Activated B cell treated with CpG ODN at 0.5 μM for 24 hours (primary cell): Measurements from ENCODE around the gene IGLL1. TPM values are rescaled to one million over a fixed set of nuclear protein-coding genes. Genes with fewer than 3 reads are reported as not detected.

ENCODE experiments used
- ATAC-seq: fragments of 200-7000 bp; cut with Tn5 transposase; one replicate; pipeline ENCODE4 v1.10.0; 2021; ENCODE audit warnings: low read depth, mild to moderate bottlenecking, moderate library complexity
- CTCF ChIA-PET: fragments of 350-600 bp; sonication (Branson Sonifier 250); formaldehyde crosslinking; loops from one replicate; lab custom pipeline; 2021; ENCODE audit warnings: antibody characterized with exemption; lab: Charles Lee
- POLR2A ChIA-PET: fragments of 350-600 bp; sonication (Branson Sonifier 250); formaldehyde crosslinking; loops from one replicate; lab custom pipeline; 2021; ENCODE audit warnings: antibody characterized with exemption; lab: Charles Lee
- DNase-seq: peaks from one replicate; pipeline ENCODE4 v3.0.0; 2022
- H3K27ac Mint-ChIP-seq: one replicate; pipeline ENCODE4 v1.8.0; 2020; ENCODE audit warnings: mixed read lengths
- H3K27me3 Mint-ChIP-seq: one replicate; pipeline ENCODE4 v1.8.0; 2021; ENCODE audit warnings: mixed read lengths
- H3K36me3 Mint-ChIP-seq: one replicate; pipeline ENCODE4 v1.8.0; 2021; ENCODE audit warnings: low read depth, mixed read lengths
- H3K4me1 Mint-ChIP-seq: one replicate; pipeline ENCODE4 v1.8.0; 2021; ENCODE audit warnings: mixed read lengths
- H3K4me3 Mint-ChIP-seq: one replicate; pipeline ENCODE4 v1.8.0; 2020; ENCODE audit warnings: mild to moderate bottlenecking, mixed read lengths
- H3K9me3 Mint-ChIP-seq: one replicate; pipeline ENCODE4 v1.8.0; 2020; ENCODE audit warnings: mixed read lengths
- intact Hi-C: fragments of 100-400 bp; cut with micrococcal nuclease; formaldehyde crosslinking; loops from one replicate; pipeline ENCODE4 v1.15.1; 2024
- total RNA-seq: library from RNA; stranded (reverse); gene quantifications from 2 replicates; pipeline ENCODE4 v1.2.3, GENCODE V29; 2022
- TF ChIP-seq, protein P1 (sequence below): fragments of 200-600 bp; IDR thresholded peaks from one replicate; pipeline ENCODE4 v1.8.0; 2022; ENCODE audit warnings: antibody characterized with exemption, mild to moderate bottlenecking

IGLL1 gene
- total RNA-seq, 1 donor from 2014 or later: not detected

DNA sequence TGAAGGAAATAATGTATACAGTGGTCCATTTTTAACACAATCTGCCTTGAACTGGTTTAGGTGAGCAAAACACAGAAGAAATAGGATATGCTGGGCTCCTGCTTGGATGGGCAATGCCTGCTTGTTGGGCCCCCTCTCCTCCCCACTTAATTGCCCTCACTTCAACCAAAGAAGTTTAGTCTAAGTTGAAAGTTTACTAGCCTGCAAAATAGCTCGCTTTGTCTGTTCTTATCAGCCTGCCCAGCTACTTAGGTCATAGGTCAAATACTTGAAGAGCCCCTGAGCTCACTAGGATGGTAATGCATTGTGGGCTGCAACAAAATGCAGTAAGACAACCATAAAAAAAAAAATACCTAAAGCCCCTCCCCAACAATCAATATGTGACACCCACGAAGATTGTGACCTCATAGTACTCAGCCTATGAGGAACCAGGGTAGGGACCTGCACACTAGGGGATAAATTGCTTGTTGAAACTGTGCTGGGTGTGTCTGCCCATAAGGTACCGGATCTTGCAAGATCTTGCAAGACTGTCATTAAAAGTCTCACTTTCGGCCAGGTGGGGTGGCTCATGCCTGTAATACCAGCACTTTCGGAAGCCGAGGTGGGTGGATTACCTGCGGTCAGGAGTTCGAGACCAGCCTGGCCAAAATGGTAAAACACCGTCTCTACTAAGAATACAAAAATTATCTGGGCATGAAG, 41.1 kb upstream of the IGLL1 start:
- Mint-ChIP-seq H3K9me3 (no peaks in the 10 kb centered on the region), H3K4me1 (no peaks in the 10 kb centered on the region), H3K27ac (no peak overlapping the region), H3K36me3 (no peaks in the 10 kb centered on the region), H3K27me3 (no peaks in the 10 kb centered on the region), H3K4me3 (no peak overlapping the region)
- ChIA-PET POLR2A (no interaction called here), CTCF (no interaction called here)
- intact Hi-C loops: loop anchor here (10.0 kb wide), 1 partner anchor 144 kb away; the partner anchor contains the start of genes C22orf15 and CHCHD10
- no peak for ATAC-seq
- TF ChIP-seq, protein P1, sequence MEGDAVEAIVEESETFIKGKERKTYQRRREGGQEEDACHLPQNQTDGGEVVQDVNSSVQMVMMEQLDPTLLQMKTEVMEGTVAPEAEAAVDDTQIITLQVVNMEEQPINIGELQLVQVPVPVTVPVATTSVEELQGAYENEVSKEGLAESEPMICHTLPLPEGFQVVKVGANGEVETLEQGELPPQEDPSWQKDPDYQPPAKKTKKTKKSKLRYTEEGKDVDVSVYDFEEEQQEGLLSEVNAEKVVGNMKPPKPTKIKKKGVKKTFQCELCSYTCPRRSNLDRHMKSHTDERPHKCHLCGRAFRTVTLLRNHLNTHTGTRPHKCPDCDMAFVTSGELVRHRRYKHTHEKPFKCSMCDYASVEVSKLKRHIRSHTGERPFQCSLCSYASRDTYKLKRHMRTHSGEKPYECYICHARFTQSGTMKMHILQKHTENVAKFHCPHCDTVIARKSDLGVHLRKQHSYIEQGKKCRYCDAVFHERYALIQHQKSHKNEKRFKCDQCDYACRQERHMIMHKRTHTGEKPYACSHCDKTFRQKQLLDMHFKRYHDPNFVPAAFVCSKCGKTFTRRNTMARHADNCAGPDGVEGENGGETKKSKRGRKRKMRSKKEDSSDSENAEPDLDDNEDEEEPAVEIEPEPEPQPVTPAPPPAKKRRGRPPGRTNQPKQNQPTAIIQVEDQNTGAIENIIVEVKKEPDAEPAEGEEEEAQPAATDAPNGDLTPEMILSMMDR: no peak
- DNase-seq: no peak

DNA sequence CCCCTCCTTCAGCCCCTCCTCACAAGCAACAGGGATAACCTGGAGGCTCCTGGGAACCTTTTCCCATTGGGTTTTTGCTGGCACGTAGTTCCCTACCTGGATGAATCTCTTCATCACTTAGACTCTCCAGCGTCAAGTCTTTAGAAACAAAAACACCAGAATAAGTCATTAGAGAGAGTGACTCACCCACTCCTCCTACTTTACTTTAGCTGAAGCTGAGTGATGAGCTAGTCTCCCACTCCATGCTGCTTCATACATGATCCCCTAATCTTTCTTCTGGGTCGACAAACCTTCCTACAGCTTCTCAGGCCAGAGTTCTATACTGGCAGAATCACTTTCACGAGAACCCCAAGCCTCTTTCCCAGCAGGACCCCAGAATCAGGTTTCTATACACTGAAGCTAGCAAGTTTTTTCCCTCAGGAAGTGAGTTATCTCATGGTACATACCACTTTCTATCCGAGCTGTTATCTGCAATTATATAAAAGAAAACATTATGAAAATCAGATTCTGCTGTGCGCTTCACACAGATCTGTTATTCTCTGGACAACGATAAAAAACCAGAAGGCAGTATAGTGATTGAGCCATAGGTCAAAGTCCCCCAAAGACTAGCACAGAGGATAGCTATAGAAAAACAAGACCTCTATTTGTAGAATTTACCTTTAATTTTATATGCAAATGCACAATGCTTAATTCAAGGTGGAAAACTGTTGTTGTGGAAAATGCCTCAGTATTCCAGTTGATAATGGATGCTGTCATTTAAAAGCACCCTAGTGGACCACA, 33.3 kb upstream of the IGLL1 start:
- no peaks in the 10 kb centered on the region for H3K36me3 Mint-ChIP-seq
- CTCF ChIA-PET: no interaction called here
- H3K4me1 Mint-ChIP-seq: no peaks in the 10 kb centered on the region
- DNase-seq: no peak
- TF ChIP-seq, protein P1: no peak
- intact Hi-C loops: no loop called here
- H3K4me3 Mint-ChIP-seq: no peak overlapping the region
- ATAC-seq: no peak
- POLR2A ChIA-PET: interaction anchor here (0.6 kb wide), 1 partner anchor 235 kb away, joined by 8 read pairs; no protein-coding TSS in a partner anchor
- H3K27me3 Mint-ChIP-seq: no peaks in the 10 kb centered on the region
- no peaks in the 10 kb centered on the region for H3K9me3 Mint-ChIP-seq
- no peak overlapping the region for H3K27ac Mint-ChIP-seq

DNA sequence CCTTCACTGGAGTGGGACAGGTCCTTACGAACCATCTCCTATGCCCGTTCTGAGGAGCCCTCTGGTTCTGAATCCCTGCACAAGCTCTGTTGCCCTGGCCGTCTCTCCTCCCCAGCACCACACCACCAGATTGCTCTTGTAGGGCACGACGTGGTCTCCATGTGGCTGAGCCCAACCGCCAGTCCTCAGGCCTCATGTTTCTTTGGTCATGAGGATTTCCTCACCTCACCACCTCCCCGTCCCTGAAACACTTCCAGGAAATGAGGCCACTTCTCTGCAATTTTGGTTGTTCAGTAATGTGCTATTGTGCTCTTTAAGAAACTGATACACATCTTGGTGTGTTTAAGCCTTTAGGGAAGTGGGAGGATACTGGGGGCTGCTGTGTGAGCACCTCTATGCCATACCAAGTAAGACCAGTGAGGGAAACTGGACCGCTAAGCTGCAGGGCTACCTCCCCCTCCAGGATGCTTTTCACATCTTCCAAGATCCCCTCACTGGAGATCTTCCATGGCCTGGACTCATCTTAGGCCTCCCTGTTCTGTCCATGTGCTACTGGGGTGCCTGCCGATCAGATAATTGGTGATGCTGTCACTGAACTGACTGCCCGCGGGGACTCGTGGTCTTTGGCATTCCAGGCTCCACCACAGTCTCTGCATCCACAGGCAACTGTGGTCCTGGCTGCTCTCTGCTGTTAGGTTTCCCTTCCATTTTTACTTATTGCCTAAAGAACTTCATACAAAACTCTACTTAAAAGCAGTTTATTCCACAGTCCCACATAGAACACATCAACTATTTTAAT, 30.1 kb upstream of the IGLL1 start:
- H3K4me3 Mint-ChIP-seq: no peak overlapping the region
- intact Hi-C loops: no loop called here
- no peaks in the 10 kb centered on the region for H3K4me1 Mint-ChIP-seq
- TF ChIP-seq, protein P1: no peak
- POLR2A ChIA-PET: no interaction called here
- ATAC-seq (no peak), DNase-seq (no peak)
- CTCF ChIA-PET: no interaction called here
- no peaks in the 10 kb centered on the region for H3K36me3 Mint-ChIP-seq
- no peak overlapping the region for H3K27ac Mint-ChIP-seq
- no peaks in the 10 kb centered on the region for H3K9me3 Mint-ChIP-seq
- no peaks in the 10 kb centered on the region for H3K27me3 Mint-ChIP-seq

DNA sequence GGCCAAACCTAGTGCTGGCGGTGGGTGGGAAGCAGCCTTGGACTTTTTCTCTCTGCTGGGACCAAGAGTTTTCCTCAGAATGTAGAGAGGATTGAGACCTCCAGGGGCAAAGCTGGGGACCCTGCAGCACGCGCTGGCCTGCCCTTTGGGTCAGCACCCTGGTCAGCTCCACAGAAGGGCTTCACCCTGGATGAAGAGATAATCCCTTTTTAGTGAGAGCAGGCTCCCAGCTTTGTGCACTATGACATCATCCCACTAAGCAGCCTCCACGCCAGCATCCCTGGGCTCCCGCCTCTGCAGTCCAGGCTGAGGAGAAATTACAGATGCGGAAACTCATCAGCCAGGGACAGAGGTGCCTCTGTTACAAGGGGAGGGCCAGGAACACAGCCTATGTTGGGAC, 28.5 kb upstream of the IGLL1 start:
- POLR2A ChIA-PET: no interaction called here
- no peak for DNase-seq
- no peak overlapping the region for H3K4me3 Mint-ChIP-seq

More for the DNA sequence above, 28.5 kb upstream of the IGLL1 start:
- no peaks in the 10 kb centered on the region for H3K36me3 Mint-ChIP-seq
- intact Hi-C loops: no loop called here
- H3K4me1 Mint-ChIP-seq: no peaks in the 10 kb centered on the region
- no peaks in the 10 kb centered on the region for H3K9me3 Mint-ChIP-seq
- H3K27me3 Mint-ChIP-seq: no peaks in the 10 kb centered on the region
- H3K27ac Mint-ChIP-seq: no peak overlapping the region
- TF ChIP-seq, protein P1: no peak
- CTCF ChIA-PET: no interaction called here
- no peak for ATAC-seq
